GM18909 (cell line): Measurements from ENCODE around the gene KRTAP10-4.
"Not testable (repeated sequence)": the region's sequence is repeated elsewhere in the genome, so short reads cannot be mapped to it uniquely, and the experiment has no call there.

ENCODE experiments used
- ATAC-seq: cut with Tn5 transposase; IDR thresholded peaks from one replicate; pipeline ENCODE4 v1.9.1; 2021; ENCODE audit warnings: mild to moderate bottlenecking; ENCODE audit not compliant: unreplicated experiment, poor library complexity

The KRTAP10-4 gene

GRCh38 chr21:44575307-44576024 is 1.9 kb downstream of the KRTAP10-4 start:
- no peak for ATAC-seq

DNA sequence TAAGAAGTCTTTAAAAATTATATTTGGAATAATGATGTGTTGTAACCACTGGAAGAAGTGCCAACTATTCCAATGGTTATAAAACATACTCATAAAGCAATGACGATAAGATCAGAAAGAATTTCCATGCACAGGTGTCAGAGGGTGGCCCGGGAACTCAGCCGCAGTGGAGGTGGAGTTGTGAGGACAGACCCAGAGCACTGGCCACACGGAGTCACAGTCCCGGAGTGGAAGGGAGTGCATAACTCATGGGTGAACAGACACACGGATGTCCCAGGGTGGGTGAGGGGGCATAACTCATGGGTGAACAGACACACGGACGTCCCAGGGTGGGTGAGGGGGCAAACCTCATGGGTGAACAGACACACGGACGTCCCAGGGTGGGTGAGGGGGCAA is 2.5 kb downstream of the KRTAP10-4 start:
- no peak for ATAC-seq

DNA sequence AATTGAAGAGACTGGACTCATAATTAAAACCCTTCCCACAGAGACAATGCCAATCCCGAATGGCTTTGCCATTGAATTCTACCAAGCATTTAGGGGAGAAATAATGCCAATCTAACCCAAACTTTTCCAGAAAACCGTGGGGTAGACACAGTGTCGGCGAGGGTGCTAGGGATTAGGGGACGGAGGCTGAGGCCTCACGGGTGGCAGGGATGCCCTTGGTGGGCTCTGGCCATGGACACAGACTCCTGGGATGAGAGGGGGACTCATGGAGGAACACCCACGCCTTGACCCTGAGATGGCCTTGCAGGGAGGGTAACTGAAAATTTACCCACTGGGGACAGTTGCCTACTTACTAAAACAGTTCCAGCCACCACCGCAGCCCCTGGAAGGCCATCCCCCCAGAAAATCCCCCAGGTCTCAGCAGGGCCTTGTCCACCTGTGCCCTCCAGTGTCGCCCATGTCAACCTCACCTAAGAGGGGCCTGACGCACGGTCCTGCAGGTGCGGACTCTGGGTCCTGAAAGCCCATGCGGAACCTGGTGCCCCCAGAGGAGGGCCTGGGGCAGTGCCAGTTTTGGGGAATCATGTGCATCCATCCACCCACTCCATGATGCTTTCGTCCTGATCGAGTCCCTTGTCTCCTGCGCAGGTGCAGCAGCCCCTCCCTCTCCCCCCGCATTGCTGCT is 5.0 kb downstream of the KRTAP10-4 start:
- no peak for ATAC-seq

DNA sequence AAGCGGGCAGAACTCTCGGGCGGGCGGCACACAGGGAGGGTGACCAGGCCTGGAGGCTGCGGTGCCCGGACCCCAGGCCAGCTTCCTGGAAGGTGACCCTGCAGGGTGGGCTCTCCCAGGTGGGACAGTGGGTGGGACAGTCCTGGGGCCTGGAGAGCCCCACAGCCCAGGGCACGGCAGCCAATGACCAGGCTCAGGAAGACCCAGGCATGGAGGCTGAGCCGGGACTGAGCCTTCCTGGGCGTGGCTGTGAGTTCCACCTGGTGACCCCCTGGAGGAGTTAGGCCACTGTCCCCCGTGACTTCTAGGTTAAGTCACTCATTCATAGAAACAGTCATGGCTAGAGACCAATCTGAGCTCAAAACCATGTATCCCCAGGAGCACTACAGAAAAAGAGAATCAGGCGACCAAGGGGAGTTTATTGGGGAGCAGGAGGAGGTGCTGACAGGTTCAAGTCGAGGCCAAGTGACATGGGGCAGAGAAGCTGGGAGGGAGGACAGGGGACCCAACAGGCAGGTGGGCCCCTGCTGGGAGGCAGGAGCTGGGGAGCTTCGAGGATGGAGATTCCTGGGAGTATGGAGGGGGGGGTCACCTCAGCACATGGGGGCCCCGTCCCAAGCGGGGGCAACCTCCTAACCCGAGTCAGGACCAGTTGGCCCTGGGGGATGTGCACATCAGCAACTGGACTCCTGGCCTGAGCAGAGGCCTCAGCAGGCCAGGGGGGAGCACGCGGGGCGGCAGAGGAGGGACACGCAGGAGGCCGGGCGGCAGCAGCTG is 5.7 kb downstream of the KRTAP10-4 start:
- ATAC-seq = no peak

DNA sequence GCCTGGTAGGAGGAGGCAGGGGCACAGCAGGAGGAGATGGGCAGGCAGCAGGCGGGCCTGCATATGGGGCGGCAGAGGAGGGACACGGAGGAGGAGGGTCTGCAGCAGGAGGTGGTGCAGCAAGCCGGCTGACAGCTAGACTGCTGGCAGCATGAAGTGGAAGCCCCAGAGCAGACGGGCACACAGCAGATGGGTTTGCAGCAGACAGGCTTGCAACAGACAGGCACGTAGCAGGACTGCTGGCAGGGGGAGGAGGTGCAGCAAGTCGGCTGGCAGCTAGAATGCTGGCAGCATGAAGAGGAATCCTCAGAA is 6.3 kb downstream of the KRTAP10-4 start:
- ATAC-seq = no peak

DNA sequence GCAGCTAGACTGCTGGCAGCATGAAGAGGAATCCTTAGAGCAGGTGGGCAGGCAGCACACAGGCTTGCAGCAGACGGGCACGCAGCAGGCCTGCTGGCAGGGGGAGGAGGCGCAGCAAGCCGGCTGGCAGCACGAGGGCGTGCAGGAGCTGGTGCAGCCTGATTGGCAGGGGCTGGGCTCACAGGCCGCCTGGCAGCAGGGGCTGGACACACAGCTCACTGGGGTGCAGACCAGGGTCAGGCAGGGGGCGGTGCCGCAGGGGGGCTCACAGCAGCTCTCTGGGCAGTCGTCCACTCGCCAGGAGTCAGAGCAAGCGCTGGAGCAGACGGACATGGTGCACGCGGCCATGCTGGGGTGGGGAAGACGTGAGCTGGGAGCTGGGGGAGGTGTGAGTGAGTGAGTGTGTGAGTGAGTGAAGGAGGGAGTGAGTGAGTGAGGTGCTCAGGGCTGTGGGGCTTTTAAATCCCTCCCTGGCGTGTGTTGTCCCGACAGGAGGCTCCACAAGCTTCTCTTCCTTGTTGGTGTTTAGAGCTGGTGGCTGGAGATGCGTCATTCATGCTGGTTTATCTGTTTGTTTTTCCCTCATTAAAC is 6.8 kb downstream of the KRTAP10-4 start, which contains the start of gene KRTAP10-5:
Gene KRTAP10-5, minus strand, starts transcription at position 374 of the 591 bp plus-strand sequence. Its CDS starts 26 bp downstream, at position 348.
- not testable (repeated sequence) for ATAC-seq

GRCh38 chr21:44581158-44581557 is 7.6 kb downstream of the KRTAP10-4 start:
- ATAC-seq = no peak

- ATAC-seq = no peak
Observed at GRCh38 chr21:44582055-44582454, 8.5 kb downstream of the KRTAP10-4 start.

DNA sequence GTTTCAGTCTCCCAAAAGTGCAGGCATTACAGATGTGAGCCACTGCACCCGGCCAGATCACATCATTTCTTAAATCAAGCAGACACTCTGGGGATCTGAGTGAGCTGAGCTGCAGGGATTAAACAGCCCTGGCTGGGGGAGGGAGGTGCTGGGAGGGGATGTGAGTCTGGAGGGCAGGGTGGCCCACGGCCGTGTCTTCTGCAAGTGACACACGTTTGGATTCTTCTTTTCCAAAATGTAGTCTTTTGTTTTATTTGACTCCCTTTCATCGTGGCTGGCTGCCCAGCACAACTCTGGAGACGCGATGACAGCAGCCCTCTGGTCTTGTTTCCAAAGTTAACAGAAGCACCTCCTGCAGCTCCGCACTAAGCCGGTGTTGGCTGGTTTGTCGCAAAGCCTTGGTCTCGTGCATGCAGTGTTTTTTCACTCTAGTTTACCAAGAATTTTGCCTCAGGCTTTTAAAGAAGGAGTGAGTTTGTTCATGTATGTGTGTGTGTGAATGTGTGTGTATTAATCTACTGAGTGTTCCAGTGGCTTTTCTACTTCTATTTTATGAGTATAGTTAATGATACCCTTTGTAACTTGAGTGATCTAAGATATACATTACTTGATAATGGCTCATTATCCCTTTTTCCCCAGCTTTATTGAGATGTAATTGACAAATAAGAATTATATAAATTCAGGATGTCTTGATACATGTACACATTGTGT is 9.7 kb downstream of the KRTAP10-4 start:
- no peak for ATAC-seq

- ATAC-seq = no peak
Observed at GRCh38 chr21:44583800-44584147, 10.2 kb downstream of the KRTAP10-4 start.

DNA sequence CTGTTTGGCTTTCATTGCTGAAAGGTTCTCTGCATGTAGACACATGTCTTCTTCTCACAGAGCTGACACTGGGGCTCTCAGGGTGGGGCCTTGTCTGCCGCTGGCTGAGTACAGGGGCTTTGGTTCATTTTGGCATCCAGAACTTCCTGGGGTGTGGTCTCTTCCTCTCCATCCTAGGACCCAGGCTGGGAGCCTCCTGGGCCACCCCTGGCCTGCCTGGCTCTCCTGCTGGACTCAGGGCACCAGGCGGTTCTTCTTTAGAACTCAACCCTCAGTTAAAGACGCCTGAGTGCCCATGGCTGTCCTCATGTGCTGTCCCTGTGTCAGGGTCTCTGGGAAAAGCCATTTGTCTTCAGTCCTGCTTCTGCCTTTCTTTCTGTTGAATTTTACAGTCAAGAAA is 12.4 kb downstream of the KRTAP10-4 start:
- no peak for ATAC-seq

- no peak for ATAC-seq
Observed at GRCh38 chr21:44589094-44589493, 15.6 kb downstream of the KRTAP10-4 start.

DNA sequence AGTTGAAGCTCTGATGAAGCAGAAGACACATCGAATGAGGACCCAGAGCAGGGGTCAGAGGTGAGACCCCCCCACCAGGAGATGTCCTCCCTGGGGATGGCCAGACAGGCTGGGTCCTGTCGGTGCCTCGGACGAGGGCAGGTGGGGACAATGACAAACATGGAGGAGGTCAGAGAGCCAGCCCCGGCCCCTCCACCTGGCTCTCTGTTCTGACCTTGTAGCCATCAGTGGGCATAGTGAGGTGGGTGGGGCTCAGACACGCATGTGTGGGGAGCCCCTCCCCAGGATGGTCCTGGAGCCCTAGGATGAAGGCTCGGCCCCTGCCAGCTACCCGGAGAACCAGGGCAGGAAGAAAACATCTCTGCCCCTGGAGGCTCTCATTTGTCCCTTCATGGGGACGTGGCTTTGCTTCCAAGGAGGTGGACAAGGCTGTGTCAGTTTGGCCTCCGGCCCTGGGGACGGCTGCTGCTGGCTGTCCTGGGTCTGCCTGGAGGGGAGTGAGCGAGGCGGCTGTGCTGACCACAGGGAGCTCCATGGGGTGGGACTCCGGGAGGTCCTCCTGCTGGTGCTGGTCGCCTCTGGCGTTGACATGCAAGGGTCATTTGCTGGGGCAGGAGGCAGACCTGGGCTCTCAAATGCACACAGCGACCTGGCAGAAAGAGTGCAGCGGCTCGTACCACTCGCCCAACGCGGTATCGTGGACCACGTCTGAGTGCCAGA is 16.2 kb downstream of the KRTAP10-4 start:
- ATAC-seq = no peak

GRCh38 chr21:44590311-44590721 is 16.8 kb downstream of the KRTAP10-4 start:
- no peak for ATAC-seq

GRCh38 chr21:44590897-44591800 is 17.6 kb downstream of the KRTAP10-4 start:
- ATAC-seq = not testable (repeated sequence)

DNA sequence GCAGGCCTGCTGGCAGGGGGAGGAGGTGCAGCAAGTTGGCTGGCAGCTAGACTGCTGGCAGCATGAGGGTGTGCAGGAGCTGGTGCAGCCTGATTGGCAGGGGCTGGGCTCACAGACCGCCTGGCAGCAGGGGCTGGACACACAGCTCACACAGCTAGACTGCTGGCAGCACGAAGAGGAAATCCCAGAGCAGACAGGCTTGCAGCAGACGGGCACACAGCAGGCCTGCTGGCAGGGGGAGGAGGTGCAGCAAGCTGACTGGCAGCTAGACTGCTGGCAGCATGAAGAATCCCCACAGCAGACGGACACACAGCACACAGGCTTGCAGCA is 18.2 kb downstream of the KRTAP10-4 start:
- ATAC-seq = not testable (repeated sequence)

DNA sequence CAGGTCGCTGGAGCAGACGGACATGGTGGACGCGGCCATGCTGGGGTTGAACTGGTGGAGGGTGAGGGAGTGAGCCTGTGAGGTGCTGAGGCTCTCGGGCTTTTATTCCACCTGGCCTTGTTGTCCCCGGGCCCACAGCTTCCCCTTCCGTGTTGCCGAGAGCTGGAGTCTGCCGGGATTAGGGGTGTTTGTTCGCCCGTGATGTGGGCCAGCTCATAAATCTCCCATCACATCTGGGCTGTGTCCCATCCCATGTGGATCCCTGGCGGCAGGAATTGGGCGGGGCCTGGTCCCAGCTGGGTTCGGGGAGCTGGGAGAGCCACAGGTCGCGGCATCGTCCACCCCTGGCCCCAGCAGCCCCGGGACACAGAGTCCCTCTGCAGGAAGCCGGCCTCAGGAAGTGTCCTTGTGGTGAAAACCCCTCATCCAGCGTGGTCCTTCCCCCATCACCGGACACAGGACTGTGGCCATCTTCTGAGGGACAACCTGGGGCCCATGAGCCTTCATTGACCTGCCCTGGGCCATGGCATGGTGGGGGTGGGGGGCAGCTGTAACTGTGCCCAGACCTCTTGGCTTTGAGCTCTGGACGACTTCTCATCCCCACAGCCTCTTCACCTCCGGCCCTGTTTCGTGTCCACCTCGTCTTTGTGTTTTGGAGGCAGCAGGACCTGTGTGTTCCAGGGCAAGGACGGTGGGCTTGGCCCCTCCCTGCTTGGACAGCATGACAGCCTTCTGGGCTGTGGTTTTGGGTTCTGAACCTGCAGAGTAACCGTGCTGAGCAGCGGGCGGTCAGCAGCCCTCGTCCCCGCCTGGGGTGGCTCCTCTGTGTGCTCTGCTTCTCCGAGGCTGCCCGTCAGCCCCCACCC is 19.1 kb downstream of the KRTAP10-4 start, which contains the start of gene KRTAP10-6:
Gene KRTAP10-6, minus strand, starts transcription at position 60 of the 866 bp plus-strand sequence. Its CDS starts 21 bp downstream, at position 39.
- ATAC-seq = no peak
